Pulmonary artery endothelial cell (primary cell): ENCODE data around the gene CAND2. TPM values are rescaled to one million over a fixed set of nuclear protein-coding genes. Genes with fewer than 3 reads are reported as not detected.
A peak's percentile ranks its signal among the peaks of the same experiment; 100 is the strongest.
"Not testable (repeated sequence)": the region's sequence is repeated elsewhere in the genome, so short reads cannot be mapped to it uniquely, and the experiment has no call there.

Experiments used
- DNase-seq: peaks from one replicate; pipeline ENCODE4 v3.0.0-alpha.2; 2011; ENCODE audit warnings: low read depth, low spot score
- total RNA-seq: library from RNA; depleted of rRNA; stranded (reverse); fragments of >200 nt; gene quantifications from 2 replicates; pipeline ENCODE4 v1.2.3, GENCODE V29; 2014

The CAND2 gene
- total RNA-seq, 1 donor from 2014 or later, result 3.3 TPM

DNA sequence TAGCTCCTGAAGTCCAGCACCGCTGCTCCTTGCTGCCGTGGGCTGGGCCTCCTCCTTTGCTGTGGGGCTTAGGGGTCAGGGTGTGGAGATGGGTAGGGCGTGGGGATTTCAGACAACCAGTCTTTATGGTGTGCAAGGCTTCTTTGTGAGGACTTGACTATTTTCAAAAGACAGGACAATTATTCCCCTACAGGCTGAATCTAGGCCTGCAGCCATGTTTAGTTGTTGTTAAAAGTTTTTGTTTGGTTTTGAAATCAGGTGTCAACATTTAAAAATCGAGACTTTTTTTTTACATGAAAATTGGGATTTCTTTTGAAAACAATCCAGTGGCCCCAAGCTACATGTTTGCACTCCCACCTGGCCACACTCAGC lies 34.3 kb downstream of the CAND2 start:
- DNase-seq, result no peak

DNA sequence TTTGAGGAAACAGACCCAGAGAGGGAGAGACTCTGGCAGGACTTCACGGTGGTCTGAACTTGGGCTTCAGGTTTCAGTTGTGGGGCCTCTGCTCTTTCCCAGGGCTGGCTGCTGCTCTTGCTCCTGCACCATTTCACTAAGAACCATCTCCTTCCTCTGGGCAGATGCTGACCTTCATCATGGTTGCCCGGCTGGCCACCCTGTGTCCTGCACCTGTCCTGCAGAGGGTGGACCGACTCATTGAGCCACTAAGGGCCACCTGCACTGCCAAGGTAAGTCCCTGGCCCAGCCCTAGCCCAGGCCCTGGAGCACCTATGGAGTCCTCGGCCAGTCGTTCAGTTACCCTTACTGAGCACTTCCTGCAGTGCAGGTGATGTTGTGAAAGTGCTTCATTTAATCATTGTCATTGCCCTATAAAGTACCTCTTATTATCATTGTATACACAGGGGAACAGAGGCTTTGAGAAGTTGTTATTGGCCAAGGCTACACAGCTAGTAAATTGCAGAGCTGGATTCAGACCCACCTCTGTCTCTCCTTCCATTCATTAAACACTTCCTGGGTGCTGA lies 34.9 kb downstream of the CAND2 start:
- DNase-seq, result no peak

- DNase-seq, result no peak
Observed at GRCh38 chr3:12832350-12833221, 36.1 kb downstream of the CAND2 start.

- DNase-seq, result no peak
Observed at GRCh38 chr3:12833222-12834161, 37.0 kb downstream of the CAND2 start.

GRCh38 chr3:12835052-12835665 lies 38.7 kb downstream of the CAND2 start:
- DNase-seq, result no peak

- no peak for DNase-seq
Observed at GRCh38 chr3:12837295-12837986, 41.0 kb downstream of the CAND2 start.

DNA sequence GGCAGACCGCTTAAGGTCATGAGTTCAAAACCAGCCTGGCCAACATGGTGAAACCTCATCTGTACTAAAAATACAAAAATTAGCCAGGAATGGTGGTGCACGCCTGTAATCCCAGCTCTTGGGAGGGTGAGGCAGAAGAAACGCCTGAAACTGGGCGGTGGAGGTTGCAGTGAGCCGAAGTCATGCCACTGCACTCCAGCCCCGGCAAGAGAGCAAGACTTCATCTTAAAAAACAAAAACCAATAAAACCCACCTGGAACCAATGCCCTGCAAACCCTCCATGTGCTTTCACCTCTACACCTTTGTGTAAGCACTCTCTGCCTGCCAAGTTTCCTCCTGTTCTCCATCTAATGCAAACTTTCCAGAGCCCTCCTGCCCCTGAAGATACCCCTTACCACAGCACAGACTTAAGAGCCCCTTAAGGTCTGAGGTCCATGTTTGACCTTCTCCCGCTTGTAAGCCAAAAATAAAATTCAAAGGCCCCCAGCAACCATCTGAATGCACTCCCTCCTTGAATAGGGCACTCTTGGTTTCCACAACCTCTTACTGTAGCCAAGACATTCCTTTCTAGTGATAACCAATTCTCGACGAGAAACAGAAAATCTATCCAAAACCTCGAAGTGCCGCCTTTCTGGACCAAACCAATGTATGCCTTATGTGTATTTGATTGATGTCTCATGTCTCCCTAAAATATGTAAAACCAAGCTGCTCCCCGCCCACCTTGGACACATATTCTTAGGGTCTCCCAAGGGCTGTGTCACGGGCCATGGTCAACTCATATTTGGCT lies 41.9 kb downstream of the CAND2 start:
- no peak for DNase-seq

GRCh38 chr3:12839156-12839946 lies 42.9 kb downstream of the CAND2 start:
- no peak for DNase-seq

DNA sequence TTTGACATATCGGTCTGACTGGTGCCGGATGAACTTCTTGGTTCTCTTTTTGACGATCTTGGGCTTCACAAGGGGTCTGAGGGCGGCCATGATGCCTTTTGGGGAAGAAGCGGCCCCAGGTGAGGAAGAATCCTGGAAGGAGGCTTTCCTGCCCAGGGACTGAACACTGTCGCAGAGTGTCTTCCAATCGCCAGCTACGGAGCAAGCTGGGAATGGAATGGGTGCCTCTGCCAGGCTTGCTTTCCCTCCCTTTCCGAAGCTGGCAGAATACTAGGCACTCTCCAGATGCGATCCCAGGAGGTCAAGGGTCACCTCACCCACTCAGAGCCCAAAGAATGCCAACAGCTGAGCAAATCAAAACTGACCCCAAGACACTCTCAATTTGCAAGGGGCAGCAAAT lies 43.7 kb downstream of the CAND2 start:
- DNase-seq, result not testable (repeated sequence)

DNA sequence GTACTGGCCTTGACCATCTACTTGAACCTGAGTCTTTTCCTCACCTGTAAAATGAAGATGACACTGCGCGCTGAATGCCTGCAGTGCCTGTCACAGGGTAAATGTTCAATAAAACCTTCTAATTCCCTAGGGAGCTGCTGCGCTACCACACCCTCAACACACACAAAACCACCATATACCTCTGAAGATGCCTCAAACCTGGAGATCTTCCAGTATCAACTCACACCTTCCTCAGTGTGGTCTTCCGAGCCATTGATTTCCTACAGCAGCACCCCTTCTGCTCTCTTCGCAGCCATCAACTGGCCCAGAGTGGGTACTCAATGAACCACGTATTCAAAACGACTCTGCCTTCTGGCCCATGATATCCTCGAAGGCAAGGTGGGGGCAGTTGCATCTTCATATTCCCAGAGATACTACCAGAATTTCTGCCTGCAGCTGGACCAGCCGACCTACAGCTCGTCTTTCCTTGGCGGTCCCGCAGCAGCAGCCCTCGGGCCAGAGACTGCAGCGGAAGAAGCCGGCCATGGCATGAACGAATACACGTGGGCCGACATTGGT lies 44.2 kb downstream of the CAND2 start:
- no peak for DNase-seq

- DNase-seq, result peak; percentile 92
Observed at GRCh38 chr3:12841149-12841969, 44.9 kb downstream of the CAND2 start, which contains the start of gene RPL32. TSS of gene RPL32 (minus strand) at chr3:12841565. CDS start at chr3:12840237, 1,328 bp downstream.

- no peak for DNase-seq
Observed at GRCh38 chr3:12841970-12842328, 45.5 kb downstream of the CAND2 start.

DNA sequence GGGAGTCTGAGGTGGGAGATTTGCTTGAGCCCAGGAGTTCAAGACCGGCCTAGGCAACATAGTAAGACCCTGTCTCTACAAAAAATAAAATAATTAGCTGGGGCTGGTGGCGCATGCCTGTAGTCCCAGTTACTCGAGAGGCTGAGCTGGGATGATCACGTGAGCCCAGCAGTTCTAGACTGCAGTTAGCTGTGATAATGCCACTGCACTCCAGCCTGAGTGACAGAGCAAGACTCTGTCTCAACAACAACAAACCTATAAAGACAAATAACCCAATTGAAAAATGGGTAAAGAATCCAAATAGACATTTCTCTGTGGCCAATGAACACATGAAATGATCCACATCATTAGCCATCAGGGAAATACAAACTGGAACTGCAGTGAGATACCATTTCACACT lies 46.0 kb downstream of the CAND2 start:
- no peak for DNase-seq

DNA sequence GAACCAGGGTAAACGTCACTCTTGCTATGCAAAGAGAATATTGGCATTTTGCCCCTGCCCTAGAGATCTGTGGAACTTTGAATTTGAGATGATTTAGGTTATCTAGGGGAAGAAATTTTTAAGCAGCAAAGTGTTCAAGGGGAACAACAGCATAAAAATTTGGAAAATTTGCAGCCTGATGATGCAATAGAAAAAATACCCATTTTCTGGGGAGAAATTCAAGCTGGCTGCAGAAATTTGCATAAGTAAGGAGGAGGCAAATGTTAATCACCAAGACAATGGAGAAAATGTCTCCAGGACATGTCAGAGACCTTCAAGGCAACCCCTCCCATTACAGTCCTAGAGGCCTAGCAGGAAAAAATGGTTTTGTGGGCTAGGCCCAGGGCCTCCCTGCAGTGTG lies 49.3 kb downstream of the CAND2 start:
- DNase-seq, result no peak

DNA sequence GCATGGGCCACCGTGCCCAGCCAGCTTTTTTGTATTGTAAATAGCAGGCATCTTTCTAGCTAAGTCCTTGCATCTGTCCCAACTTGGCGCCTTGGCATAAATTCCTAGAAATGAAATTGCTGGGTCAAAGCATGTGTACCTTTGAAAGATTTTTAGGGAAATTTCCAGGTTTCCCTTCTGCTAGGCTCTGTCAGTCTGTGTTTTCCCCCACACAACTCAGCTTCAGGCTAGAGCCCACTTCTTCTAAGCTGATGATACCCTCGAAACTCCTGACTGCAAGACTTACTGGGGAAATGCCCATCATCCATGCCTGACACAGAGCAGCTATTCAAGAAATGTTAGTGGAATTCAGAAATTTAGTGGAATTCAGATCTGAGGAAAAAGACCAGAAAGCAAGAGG lies 55.7 kb downstream of the CAND2 start:
- no peak for DNase-seq

DNA sequence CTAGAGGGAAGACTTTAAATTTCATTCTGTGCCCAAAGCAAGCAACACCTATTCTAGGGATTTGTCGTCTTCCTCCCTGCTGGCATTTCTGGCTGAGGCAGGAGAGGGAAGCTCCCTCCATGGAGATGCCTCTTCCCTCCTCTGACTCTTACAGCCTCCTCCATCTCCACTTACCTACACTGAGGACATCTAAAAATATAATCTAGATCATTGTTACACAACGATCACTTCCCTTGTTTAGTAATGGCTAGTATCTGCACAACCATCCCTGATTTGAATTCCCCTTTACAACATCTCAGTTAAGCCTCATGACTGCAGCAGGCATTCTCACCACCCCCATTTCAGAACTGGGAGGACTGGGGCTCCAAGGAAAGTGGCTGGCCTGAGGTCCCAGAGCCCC lies 57.4 kb downstream of the CAND2 start:
- DNase-seq, result not testable (repeated sequence)

GRCh38 chr3:12854565-12854964 lies 58.1 kb downstream of the CAND2 start:
- no peak for DNase-seq

DNA sequence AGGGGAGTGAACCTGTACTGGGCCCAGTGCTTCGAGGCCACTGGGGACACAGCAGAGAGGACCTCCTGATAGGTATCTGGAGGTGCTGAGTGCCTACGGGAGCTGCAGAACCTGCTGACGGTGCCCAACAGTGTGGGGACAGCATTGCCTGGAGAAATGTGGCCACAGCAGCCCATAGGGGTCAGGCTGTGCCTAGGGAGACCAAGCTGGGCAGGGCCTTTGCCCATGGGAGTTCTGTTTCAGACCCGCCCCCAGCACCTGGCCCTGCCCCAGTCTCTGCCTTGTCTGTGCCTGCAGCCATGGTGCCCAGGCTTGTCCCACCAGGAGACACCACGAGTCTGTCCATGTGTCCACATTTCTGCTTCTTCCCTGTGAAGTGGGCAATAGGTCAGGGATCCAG lies 60.1 kb downstream of the CAND2 start:
- DNase-seq, result no peak
